H9 (cell line): ENCODE data around the gene MCF2L2. TPM values are rescaled to one million over a fixed set of nuclear protein-coding genes. Genes with fewer than 3 reads are reported as not detected.

Source experiments
- DNase-seq: peaks from one replicate; pipeline ENCODE4 v3.0.0-alpha.2; 2017
- H2AFZ ChIP-seq: one replicate; pipeline ENCODE4 v1.6.1; 2013; ENCODE audit warnings: mild to moderate bottlenecking, low read length, control low read depth, moderate library complexity
- H2AK5ac ChIP-seq: 2 replicates; pipeline ENCODE4 v1.6.1; 2013; ENCODE audit warnings: low read length, control low read depth, mixed read lengths; ENCODE audit not compliant: insufficient read length
- H2BK120ac ChIP-seq: one replicate; pipeline ENCODE4 v1.6.1; 2013; ENCODE audit warnings: low read depth, mild to moderate bottlenecking, low read length, control low read depth, inconsistent platforms; ENCODE audit not compliant: poor library complexity, severe bottlenecking
- H2BK12ac ChIP-seq: 2 replicates; pipeline ENCODE4 v1.6.1; 2013; ENCODE audit warnings: low read length, control low read depth, mixed read lengths, low read depth; ENCODE audit not compliant: insufficient read length
- H2BK15ac ChIP-seq: 2 replicates; pipeline ENCODE4 v1.6.1; 2013; ENCODE audit warnings: low read depth, low read length, control low read depth
- H2BK20ac ChIP-seq: one replicate; pipeline ENCODE4 v1.6.1; 2013; ENCODE audit warnings: low read depth, mild to moderate bottlenecking, low read length, control low read depth, inconsistent platforms; ENCODE audit not compliant: poor library complexity, severe bottlenecking
- H2BK5ac ChIP-seq: 2 replicates; pipeline ENCODE4 v1.6.1; 2013; ENCODE audit warnings: low read length, control low read depth, mixed read lengths; ENCODE audit not compliant: insufficient read length
- H3K14ac ChIP-seq: 2 replicates; pipeline ENCODE4 v1.6.1; 2013; ENCODE audit warnings: low read length, control low read depth; ENCODE audit not compliant: insufficient read depth
- H3K18ac ChIP-seq: 2 replicates; pipeline ENCODE4 v1.6.1; 2013; ENCODE audit warnings: low read depth, mild to moderate bottlenecking, mixed read lengths, low read length, control low read depth; ENCODE audit not compliant: insufficient read length
- H3K23ac ChIP-seq: 2 replicates; pipeline ENCODE4 v1.6.1; 2013; ENCODE audit warnings: low read length, control low read depth, mixed read lengths, low read depth; ENCODE audit not compliant: insufficient read length
- H3K23me2 ChIP-seq: 2 replicates; pipeline ENCODE4 v1.6.1; 2013; ENCODE audit warnings: low read depth, mild to moderate bottlenecking, mixed read lengths, low read length, control low read depth; ENCODE audit not compliant: insufficient read length, poor library complexity, severe bottlenecking
- H3K27ac ChIP-seq: 2 replicates; pipeline ENCODE4 v1.5.1; 2013; ENCODE audit warnings: low read length, control low read depth, mixed read lengths, low read depth; ENCODE audit not compliant: insufficient read length
- H3K27me3 ChIP-seq: 2 replicates; pipeline ENCODE4 v1.6.1; 2013; ENCODE audit warnings: low read length, control low read depth, inconsistent platforms; ENCODE audit not compliant: insufficient read depth
- H3K4ac ChIP-seq: 2 replicates; pipeline ENCODE4 v1.6.1; 2013; ENCODE audit warnings: low read depth, mild to moderate bottlenecking, control low read depth, inconsistent platforms, low read length, moderate library complexity
- H3K4me1 ChIP-seq: 2 replicates; pipeline ENCODE4 v1.6.1; 2013; ENCODE audit warnings: low read length, control low read depth, inconsistent platforms; ENCODE audit not compliant: insufficient read depth
- H3K4me2 ChIP-seq: 2 replicates; pipeline ENCODE4 v1.6.1; 2013; ENCODE audit warnings: low read length, control low read depth, mixed read lengths; ENCODE audit not compliant: insufficient read length, insufficient read depth
- H3K56ac ChIP-seq: 2 replicates; pipeline ENCODE4 v1.6.1; 2013; ENCODE audit warnings: low read depth, mild to moderate bottlenecking, mixed read lengths, low read length, control low read depth; ENCODE audit not compliant: insufficient read length
- H3K79me1 ChIP-seq: 2 replicates; pipeline ENCODE4 v1.6.1; 2013; ENCODE audit warnings: low read depth, mild to moderate bottlenecking, moderate library complexity, low read length, control low read depth, inconsistent platforms; ENCODE audit not compliant: insufficient read depth, poor library complexity, severe bottlenecking
- H3K79me2 ChIP-seq: 2 replicates; pipeline ENCODE4 v1.6.1; 2013; ENCODE audit warnings: low read length, control low read depth, inconsistent platforms; ENCODE audit not compliant: insufficient read depth
- H3K9ac ChIP-seq: 2 replicates; pipeline ENCODE4 v1.6.1; 2013; ENCODE audit warnings: low read length, control low read depth, mixed read lengths; ENCODE audit not compliant: insufficient read length; ENCODE audit errors: extremely low read depth
- H3K9me3 ChIP-seq: one replicate; pipeline ENCODE4 v1.6.1; 2013; ENCODE audit warnings: low read depth, low read length, inconsistent platforms; ENCODE audit not compliant: control insufficient read depth
- H3T11ph ChIP-seq: one replicate; pipeline ENCODE4 v1.6.1; 2013; ENCODE audit warnings: mild to moderate bottlenecking, low read length, control low read depth, inconsistent platforms
- H4K20me1 ChIP-seq: one replicate; pipeline ENCODE4 v1.6.1; 2013; ENCODE audit not compliant: control insufficient read depth, insufficient read length, insufficient read depth
- H4K5ac ChIP-seq: 2 replicates; pipeline ENCODE4 v1.6.1; 2013; ENCODE audit warnings: low read depth, mild to moderate bottlenecking, mixed read lengths, low read length, control low read depth; ENCODE audit not compliant: insufficient read length
- H4K8ac ChIP-seq: replicated peaks from 2 replicates; pipeline ENCODE4 v1.6.1; 2013; ENCODE audit warnings: low read length, control low read depth, mixed read lengths, low read depth; ENCODE audit not compliant: insufficient read length
- H4K91ac ChIP-seq: 2 replicates; pipeline ENCODE4 v1.6.1; 2013; ENCODE audit warnings: low read depth, mild to moderate bottlenecking, moderate library complexity, mixed read lengths, low read length, control low read depth; ENCODE audit not compliant: insufficient read length
- H3K27ac Mint-ChIP-seq, 3 experiments: 2 replicates in 2 of 3; 3 replicates in 1 of 3; pipeline ENCODE4 v1.8.0; 2020 to 2021; ENCODE audit warnings: mixed read lengths in 3 of 3, mild to moderate bottlenecking in 1 of 3, moderate library complexity in 1 of 3
- H3K27me3 Mint-ChIP-seq: 2 replicates; pipeline ENCODE4 v1.8.0; 2021; ENCODE audit warnings: low read depth, mild to moderate bottlenecking, moderate library complexity, mixed read lengths
- H3K36me3 Mint-ChIP-seq, 3 experiments: 2 replicates in 2 of 3; 3 replicates in 1 of 3; pipeline ENCODE4 v1.8.0; 2020 to 2021; ENCODE audit warnings: low read depth in 3 of 3, mixed read lengths in 3 of 3; ENCODE audit not compliant: insufficient read depth in 1 of 3
- H3K4me1 Mint-ChIP-seq, 2 experiments: 2 replicates each; pipeline ENCODE4 v1.8.0; 2020; ENCODE audit warnings: mixed read lengths in 2 of 2
- H3K4me3 Mint-ChIP-seq, 2 experiments: 2 replicates in 1 of 2; 3 replicates in 1 of 2; pipeline ENCODE4 v1.8.0; 2020 to 2021; ENCODE audit warnings: mild to moderate bottlenecking in 2 of 2, mixed read lengths in 2 of 2, moderate library complexity in 1 of 2
- H3K9me3 Mint-ChIP-seq, 2 experiments: 2 replicates in 1 of 2; 3 replicates in 1 of 2; pipeline ENCODE4 v1.8.0; 2020; ENCODE audit warnings: mild to moderate bottlenecking in 2 of 2, mixed read lengths in 2 of 2, moderate library complexity in 1 of 2
- CTCF ChIP-seq: fragments of 200-600 bp; sonication (generic); conservative IDR thresholded peaks from 3 replicates; pipeline ENCODE4 v1.8.0; 2021; ENCODE audit warnings: antibody characterized with exemption, mild to moderate bottlenecking
- WGBS: extraction: QIAGEN DNeasy Blood & Tissue Kit; methylation state at CpG from one replicate; pipeline ENCODE4 v1.1.7; 2013; ENCODE audit warnings: missing lambda C conversion rate, low lambda C conversion rate, mixed read lengths; ENCODE audit not compliant: insufficient read length; ENCODE audit errors: extremely low coverage; 5-methylcytosine and 5-hydroxymethylcytosine counted together
- total RNA-seq: library from RNA; stranded (reverse); gene quantifications from 2 replicates; pipeline ENCODE4 v1.2.1, GENCODE V29; 2021

Gene MCF2L2
- total RNA-seq, 1 experiment from 2014 or later = 6.4 TPM

- no peak overlapping the region for H2BK120ac ChIP-seq
- H3K23me2 ChIP-seq = no peaks in the 10 kb centered on the region
- H2BK20ac ChIP-seq = no peak overlapping the region
- Mint-ChIP-seq H3K27me3 (no peaks in the 10 kb centered on the region), H3K4me1 (peaks cover 3 to 17% of the 10 kb centered on the region in 2 experiments; a peak in 3 of 4 replicates), H3K36me3 (peaks cover under 1 to 12% (median under 1%) of the 10 kb centered on the region in 3 experiments; a peak in 5 of 7 replicates), H3K27ac (peak overlapping the region in 1 of 3 experiments; percentile 13; a peak in 1 of 7 replicates), H3K4me3 (no peak overlapping the region), H3K9me3 (peaks cover 11% of the 10 kb centered on the region in 2 experiments; a peak in 4 of 5 replicates)
- H3K9ac ChIP-seq = no peak overlapping the region
- no peak for DNase-seq
- no peak overlapping the region for H3K56ac ChIP-seq
- H3K4me1 ChIP-seq = no peaks in the 10 kb centered on the region
- no peaks in the 10 kb centered on the region for H3K9me3 ChIP-seq
- no peaks in the 10 kb centered on the region for H3K79me2 ChIP-seq
- no peak overlapping the region for H2AK5ac ChIP-seq
- no peak overlapping the region for H4K8ac ChIP-seq
- no peak overlapping the region for H3K27ac ChIP-seq
- H3K79me1 ChIP-seq = no peaks in the 10 kb centered on the region
- no peak overlapping the region for H2BK12ac ChIP-seq
- no CpG with 5 or more reads among the region's 7 CpGs for WGBS
- TF ChIP-seq CTCF = no peak
- H3K23ac ChIP-seq = no peak overlapping the region
- no peaks in the 10 kb centered on the region for H3K27me3 ChIP-seq
- no peak overlapping the region for H2AFZ ChIP-seq
- H3T11ph ChIP-seq = no peak overlapping the region
- no peak overlapping the region for H3K4me2 ChIP-seq
- H2BK15ac ChIP-seq = no peak overlapping the region
- no peak overlapping the region for H4K5ac ChIP-seq
- no peaks in the 10 kb centered on the region for H4K20me1 ChIP-seq
- no peak overlapping the region for H2BK5ac ChIP-seq
- H4K91ac ChIP-seq = no peak overlapping the region
- H3K14ac ChIP-seq = no peak overlapping the region
- no peak overlapping the region for H3K18ac ChIP-seq
- no peak overlapping the region for H3K4ac ChIP-seq
These were observed 31.9 kb upstream of the MCF2L2 start for GRCh38 chr3:183460081-183461055.
